HG02852 (cell line): ENCODE measurements around the gene TM4SF4.

ENCODE experiments used
- ATAC-seq: cut with Tn5 transposase; IDR thresholded peaks from one replicate; pipeline ENCODE4 v1.9.1; 2021; ENCODE audit warnings: mild to moderate bottlenecking, moderate library complexity; ENCODE audit not compliant: unreplicated experiment

The TM4SF4 gene

DNA sequence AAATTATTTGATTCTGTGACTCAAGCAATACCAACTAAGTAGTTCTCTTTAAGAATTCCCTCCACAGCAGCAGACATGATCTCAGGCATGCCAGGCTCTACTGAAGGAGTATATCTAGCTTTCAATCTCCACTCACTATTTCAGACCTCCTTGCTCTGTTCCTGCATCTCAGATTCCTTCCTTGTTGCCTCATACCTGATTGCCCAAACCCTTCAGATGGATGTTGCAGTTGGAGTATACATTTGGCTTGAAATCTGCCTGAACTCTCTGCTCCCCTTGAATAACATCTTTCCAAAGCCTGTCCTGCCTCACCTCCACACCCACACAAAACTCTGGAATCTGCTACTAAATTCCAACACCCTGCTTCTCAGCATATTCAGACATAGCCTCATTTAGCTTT, 19.8 kb upstream of the TM4SF4 start:
- no peak for ATAC-seq

DNA sequence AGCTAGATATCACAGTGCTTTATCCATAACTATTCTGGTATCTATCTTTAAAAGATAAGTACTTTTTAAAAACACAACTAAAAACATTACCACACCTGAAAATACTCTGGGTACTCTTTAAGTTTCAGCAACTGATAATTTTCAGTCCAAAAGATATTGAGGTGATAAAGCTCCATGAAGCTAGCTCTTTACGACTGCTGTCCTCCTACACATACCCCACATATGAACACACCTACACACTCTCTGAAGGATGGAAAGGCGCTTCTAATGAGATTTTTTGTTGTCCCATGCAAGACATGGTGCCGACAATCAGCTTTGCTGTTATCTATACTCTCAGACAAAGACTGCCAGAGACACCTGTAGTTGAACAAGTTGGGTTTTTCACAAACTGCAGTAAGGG, 19.1 kb upstream of the TM4SF4 start:
- ATAC-seq: no peak

DNA sequence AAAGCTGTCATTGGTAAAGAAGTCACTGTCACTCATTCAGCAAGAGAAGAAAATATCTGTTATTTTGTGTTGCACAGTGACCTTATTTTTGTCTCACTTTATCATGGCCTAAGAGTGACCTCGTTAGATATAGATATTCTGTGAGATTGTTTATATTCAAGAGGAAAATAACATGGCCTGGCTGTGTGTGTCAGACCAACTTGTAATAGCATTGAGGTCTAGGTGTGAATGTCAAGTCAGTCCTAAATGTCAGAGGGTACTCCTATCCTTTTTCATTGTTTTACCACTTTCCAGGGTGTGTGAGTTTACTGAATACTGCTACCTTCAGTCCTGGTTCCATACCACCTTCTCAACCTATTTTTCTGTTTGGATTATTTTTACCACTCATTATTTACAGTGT, 18.5 kb upstream of the TM4SF4 start:
- ATAC-seq: no peak

DNA sequence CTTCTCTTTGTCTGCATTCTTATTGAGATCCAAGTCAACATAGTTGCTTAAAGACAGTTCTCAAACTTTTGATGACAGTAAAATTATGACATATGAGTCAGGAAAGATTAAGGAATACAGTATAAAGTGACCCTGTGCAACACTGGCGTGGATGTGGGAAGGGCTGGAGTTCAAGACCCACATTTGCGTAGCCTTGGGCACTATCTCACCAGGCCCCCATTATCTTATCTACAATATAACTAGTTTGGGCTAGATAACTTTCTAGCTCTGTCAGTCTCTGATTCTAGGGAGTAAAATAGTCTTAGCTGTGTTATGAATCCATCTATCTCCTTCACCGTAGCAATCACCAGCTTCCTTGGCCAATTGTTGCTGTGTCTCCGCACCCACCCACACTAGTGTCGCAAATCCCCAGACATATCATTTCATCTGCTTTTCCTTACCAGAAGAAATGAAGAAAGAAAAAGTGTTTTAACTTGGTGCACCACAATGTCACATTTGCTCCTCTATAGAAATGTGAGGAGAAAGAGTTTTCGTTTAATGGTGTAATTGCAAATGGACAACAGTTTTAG, 14.9 kb upstream of the TM4SF4 start:
- no peak for ATAC-seq

DNA sequence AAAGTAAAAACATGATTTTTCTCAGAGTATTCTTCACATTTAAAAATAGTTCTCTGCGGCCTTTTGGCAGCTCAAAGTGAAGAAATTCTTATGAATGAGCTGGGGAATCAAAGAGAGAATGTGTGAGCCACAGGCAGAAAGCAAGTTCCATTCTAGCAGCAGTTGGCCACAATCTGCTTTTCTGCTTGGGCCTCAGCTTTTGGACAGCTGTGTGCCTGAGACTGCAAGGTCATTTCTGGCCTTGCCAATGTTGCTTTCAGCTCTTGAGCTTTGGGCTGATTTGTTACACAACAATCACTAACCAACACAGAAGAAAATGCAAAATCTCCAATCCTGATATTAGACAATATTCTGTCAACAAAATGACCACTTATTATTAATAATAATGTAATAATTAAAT, 14.4 kb upstream of the TM4SF4 start:
- no peak for ATAC-seq

DNA sequence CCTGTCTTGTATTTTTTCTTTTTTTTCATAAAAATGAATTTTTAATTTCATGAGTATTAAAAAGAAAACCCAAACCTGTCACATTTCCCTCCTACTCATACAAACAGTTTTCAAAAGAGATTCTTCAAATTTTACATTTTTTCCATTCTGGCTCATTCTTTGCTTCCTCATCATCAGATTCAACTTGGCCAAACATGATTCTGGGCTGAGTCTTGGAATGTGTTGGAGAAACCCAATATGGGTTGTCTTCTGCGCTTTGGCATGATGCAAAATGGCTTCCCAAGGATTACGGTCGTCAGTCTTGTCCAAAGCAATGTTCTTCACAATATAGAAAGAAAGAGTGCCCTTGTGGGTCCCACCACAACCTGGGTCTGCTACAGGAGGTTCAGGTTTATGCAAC, 12.4 kb upstream of the TM4SF4 start:
- ATAC-seq: no peak

DNA sequence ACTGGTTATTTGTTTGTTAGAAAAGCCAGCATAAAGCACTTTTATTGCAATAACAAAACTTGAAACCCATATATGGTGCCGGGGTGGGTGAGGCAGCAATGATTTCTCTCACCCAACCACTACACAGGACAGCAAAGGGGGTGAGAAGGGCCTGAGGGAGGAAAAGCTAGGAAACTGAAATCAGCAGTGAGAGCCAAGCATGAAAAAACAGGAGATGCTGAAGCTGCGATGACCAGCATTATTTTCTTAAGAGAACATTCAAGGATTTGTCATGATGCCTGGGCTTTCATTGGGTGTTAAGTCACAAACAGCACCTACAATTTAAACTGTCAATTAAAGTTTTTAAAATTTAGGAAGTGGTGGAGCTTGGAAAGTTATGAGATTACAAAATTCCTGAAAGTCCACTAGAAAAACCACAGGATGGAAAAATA, 11.9 kb upstream of the TM4SF4 start:
- ATAC-seq: no peak

DNA sequence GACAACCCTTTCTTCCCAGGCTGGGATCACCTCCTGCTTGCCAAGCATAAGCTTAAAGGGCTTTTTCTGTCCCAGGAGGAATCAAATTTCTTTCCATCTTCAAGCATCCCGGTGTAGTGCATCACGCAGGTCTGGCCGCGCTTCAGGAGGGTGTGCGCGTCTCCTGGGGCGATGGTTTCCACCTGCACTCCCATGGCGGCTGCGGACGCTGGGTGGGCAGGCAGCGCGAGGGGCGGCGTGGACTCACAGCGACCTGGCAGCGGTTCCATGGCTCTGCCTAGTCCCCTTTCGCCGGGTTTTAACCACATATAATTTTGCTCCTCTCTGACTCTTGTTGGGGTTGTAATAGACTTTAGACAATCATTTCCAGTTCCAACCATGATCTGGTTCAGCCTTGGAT, 10.6 kb upstream of the TM4SF4 start:
- ATAC-seq: no peak

DNA sequence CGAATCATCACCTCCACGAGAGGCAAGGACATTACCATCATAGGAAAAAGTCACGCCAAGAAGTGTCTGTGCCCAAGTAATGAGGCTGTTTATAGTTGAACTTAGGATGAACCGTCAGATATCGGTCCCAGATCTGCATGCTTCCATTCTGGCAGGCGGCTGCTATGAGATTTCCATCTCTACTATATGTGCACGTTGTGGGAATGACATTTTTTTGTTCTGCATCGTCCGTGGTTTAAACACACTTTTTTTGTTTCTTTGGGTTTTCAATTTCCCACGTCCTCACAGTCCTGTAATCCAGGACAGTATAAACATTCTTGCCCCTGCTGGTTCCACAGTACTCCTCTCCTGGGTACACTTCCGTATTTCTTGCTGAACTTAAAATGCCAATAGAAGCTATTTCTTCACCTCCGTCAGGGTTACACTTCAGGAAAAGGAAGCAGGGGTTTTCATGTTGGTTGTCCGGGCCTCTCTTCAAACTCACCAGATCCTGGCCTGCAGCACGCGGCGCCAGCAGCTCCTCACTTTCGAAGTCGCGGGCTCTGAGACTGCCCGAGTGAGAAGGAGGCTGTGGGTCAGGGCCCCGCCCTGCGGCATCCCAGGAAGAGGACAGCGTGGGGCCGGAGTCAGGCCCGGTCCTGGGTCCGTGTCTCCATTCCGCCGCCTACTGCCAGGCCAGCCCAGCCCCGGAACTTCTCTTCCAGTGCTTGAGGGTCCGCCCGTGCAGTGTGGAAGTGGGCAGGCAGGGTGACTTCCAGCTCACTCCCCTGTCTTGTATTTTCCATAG, 9.8 kb upstream of the TM4SF4 start:
- no peak for ATAC-seq

DNA sequence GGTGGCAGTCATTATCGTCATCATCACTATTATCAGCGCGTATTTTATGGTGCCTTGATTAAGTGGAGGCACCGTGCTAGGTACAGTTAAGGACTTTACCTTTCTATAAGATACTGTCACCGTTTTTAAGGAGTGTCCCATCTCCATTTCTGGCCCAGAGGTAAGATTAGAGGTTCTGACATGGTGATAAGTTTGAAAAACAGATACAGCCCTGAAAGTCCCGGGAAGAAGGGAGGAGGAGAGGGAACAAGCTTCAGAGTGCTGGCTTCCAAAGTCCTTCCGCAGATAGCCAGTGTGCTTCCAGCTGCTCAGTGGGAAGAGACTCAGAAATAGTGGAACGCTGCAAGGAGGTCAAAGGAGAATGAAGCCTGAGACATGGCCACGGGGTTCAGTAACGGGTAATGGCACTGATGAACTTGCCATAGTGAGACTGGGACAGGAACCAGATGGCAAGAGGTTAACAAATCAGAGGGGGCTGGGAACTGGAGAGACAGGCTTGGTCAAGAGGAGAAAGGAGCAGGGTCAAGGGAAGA, 9.1 kb upstream of the TM4SF4 start:
- no peak for ATAC-seq

DNA sequence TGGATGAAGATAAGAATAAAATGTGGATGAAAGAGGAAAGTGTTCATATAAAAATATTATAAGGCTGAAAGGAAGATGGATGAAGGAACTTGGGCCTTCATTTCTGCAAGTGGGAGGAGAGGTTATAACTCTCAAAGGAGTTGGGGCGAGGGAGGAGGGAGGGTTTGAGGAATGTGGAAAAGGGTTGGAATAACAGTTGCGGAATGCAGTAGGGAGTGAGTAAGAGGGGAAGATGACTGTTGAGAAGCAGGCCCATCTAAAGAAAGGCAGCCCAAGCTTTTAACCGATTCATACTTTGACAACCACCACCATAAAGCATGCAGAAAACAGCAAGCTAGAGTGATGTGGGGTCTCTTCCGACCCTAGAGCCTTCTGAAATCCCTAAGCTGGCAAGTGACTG, 8.3 kb upstream of the TM4SF4 start:
- ATAC-seq: no peak

DNA sequence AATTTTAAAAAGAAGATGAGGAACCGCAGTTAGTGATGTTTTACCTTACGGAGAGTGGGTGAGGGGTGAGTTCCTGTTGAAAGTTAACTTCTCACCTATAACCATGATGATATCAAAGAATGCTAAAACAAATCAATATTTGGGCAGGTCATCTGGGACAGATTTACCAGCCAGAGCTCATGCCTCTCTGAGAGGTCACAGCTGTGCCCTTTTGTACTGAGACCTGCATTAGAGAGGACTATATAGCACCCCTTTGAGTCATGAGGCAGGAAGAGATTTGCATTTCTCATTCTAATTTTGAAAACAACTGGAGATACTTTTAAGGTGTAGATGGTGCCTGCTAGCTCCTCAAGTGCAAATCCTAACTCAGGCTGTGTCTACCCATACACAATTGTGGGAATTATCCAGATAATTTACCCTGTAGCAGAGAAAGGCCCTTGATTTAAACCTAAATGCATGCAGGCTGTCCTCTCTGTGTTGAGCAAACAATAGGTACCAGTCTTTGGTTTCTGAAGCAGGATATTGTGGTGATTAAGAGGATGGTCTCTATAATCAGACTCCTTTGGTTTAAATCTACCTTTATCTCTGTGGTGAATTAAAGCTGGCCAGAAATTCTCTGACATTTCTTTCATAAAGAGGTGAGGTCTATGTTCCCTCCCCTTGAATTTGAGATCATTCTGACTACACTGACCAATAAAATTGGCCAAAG, 5.8 kb upstream of the TM4SF4 start:
- peak; percentile 93 for ATAC-seq

DNA sequence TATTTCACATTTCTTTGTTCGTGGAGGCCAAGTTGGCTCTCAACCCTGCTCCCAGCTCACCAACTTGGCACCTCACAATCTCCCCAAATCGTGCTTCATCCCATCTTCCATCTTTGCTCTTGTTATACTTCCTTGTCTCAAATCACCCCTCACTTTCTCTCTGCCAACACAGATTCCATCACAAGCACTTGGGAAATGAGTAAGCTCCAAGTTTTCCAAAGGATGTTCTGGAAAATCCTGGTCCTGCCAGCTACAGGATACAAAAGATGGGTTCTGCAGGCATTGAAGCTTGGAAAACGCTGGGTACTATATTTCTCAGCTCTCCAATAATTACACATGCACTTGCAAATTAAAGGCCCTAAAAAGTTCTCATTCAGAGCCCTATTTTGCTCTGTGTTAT, 4.1 kb upstream of the TM4SF4 start:
- no peak for ATAC-seq

DNA sequence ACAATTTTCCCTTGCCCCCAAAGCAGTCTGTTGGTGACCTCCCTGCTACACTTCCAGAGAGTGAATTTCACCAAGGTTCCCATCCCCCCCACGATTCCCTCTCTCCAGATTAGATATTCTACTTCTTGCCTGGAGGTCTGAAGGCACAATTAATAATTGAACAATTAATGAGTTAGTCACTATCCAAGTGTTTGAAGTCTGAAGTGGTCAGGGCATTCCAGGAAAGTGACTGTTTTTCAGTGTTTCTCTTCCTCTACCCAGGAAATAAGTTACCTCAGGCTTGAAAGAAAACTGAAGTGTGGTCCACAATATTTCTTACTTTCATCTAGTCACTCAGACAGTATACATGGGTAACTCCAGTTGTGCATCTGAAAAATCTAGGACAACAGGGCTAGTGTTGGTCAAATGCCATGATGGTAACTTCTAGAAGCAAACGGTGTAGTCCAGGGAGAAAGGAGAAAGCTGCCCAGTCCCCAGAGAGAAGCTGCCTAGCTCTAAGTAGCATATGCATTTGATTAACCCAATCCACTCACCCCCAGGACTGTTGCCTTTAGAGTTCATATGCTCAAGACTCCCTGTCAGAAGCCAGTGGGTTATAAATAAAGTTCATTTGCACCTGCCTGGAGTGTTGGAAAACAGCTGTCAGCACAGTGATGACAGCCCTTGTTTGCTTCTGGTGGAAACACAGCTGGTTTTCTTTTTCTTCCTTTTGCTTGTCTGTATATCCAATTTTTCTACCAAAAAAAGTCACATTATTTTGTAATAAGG, 2.3 kb upstream of the TM4SF4 start:
- no peak for ATAC-seq

DNA sequence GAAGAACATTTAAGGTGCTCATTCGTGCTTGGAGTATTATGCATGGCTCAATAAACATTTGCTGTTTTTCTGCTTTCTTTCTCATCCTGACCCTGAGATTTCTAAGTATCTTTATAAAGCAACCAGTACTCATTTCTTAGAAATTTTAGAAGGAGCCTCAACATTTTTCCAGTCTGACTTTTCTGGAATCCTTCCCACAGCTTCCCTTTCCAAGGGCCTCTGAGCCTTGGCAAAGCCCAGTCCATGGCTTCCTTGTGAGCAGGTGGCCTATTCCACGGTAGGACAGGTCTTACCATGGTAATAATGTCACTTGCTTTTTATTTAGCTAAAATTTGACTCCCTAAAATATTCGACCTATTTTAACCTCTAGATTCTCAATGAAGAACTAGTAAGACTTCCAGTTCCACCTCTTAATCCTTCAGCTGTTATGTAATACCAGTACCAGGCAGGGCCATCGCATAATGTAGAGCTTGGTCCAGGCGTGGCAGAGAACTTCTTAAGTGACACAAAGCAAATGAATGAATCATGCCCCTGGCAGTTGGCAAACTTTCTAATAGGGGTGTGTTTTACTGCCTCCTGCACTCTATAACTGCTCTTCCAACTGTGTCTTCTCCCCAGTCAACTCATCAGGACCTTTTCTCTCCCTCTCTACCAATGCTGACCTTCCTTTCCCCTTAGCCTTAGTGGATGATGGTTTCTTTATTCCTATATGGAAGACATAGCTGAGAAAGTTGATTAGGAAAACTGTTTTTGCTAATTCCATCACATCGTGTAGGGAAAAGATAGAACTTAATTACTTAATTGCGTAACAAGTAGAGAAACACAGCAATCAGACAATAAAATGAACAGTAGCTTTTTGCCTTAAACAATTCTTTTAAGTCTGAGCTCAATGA, 894 bp upstream of the TM4SF4 start:
- ATAC-seq: no peak

DNA sequence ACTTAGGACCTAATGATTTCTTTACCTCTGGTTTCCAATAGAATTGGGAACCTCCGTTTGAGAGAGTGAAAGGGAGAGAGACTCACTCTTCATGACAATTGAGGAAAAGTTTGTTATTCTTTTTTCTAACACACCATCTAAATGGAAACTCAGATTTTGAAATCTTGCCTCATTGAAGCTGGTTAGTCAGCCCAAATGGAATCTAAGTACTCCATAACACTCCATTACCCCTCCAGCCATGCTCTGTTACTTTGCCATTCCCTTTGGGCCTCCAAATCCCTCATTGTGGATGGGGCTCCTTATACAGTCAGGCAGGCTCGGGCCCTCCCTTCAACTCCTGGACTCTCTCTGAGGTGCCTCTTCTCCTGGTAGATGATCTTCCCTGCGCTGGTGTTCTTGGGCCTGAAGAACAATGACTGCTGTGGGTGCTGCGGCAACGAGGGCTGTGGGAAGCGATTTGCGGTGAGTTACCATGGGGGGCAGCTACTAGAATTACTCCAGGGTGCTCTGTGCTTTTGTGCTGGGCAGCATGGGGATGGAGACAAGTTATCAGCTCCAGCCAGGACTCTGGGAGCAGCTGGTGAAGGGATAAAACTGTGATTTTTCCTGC, 1.1 kb downstream of the TM4SF4 start:
- ATAC-seq: no peak

DNA sequence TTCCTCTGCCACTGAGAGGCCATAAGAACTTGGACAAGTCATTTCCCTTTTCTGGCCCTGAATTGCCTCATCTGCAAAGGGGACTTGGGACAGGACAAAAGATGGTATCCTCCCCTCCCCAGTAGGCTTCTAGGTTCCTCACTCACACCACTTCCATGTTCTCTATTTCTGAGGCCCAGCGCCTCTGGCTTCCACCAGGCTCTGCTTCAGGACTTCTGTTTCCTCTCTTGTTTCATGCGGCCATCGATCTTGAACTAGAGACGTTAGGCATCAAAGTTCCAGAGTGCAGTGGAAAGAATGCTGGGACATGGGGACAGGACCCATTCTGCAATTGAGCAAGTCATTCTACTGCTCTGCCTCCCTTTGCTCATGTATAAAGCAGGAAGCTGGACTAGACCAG, 1.7 kb downstream of the TM4SF4 start:
- ATAC-seq: no peak

DNA sequence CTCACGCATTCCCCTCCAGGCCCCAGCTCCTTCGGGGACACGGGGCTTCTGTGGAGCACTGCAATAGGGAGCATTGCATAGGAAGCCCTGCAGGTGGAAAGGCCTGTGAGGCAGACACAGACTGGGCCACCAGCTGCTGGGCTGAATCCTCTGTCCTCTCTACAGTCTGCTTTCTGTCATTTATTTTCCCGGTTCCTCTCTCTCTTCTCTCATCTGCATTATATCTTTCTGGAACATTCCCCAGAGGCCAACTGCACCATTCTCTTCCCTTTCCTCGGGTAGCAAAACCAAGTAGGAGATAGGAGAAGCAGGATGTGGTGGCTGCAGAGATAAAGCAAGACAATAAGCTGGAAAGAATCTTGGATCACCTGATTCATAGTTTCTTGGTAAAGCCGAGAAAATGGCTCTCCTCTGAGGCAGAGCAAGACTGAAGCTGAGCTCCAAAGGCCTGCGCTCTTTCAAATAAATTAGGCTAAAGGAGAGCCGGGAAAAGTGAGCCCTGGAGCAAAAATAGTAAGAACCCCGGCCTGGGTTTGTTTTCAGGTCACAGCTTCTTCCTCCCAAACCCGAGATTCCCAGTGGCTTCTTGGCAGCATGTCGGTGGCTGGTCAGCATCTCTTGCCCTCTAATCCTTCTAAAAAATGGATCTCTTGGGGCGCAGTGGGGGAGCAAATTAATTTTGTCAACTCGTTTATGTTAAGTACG, 5.3 kb downstream of the TM4SF4 start:
- ATAC-seq: no peak

DNA sequence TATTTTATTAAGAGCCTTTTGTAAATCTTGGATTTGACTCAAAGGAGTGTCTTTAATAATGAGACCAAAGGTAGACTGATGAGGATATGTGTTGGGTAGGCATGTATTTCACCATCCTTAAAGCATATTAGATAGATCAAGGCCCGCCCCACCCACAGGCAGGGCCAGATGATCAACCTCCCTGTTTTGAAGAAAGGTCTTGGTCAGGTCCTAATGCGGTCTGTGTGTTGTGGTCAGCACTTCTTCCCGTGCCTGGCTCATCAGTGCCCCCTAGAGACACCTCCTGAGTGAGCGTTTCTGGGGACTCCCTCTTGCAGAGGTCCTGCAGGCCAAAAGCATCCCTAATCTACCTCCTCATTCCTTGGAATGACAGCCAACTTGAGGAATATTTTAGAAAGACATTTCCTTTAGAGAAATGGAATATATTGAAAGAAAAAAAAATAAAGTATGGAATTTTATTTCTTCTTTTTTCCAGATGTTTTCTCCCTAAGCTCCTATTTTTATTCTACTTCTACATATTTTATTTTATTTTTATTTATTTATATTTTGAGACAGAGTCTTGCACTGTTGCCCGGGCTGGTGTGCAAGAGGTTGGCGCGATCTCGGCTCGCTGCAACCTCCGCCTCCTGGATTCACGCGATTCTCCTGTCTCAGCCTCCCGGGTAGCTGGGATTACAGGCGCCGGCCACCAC, 6.0 kb downstream of the TM4SF4 start:
- ATAC-seq: peak; percentile 94
